ENCODE results near the gene PRDM2. TPM values are rescaled to one million over a fixed set of nuclear protein-coding genes. Genes with fewer than 3 reads are reported as not detected.

PRDM2 gene
- polyA plus RNA-seq, 1 donor (not counting 4 experiments of a cell fraction or from before 2014, with no cell fraction given) = 13.8 TPM

GRCh38 chr1:13830170-13830569, 130.2 kb downstream of the PRDM2 start:
- Histone ChIP-seq H3K36me3 (ENCODE audit: control insufficient read depth in 2 of 2, extremely low read depth in 1 of 2, insufficient read depth in 2 of 2, low read length in 2 of 2) (no peaks in the 10 kb centered on the region), H3K4me1 (ENCODE audit: control insufficient read depth, extremely low read depth, insufficient read depth, low read length) (peaks cover 5% of the 10 kb centered on the region), H2AFZ (ENCODE audit: control insufficient read depth, low read length) (no peak overlapping the region), H4K20me1 (ENCODE audit: control insufficient read depth, extremely low read depth, insufficient read depth, low read length) (no peaks in the 10 kb centered on the region), H3K4me2 (ENCODE audit: control insufficient read depth, extremely low read depth, insufficient read depth, low read depth, low read length) (no peak overlapping the region), H3K9me3 (ENCODE audit: control insufficient read depth, low read depth, low read length) (no peaks in the 10 kb centered on the region), H3K27ac (ENCODE audit: control insufficient read depth, insufficient read depth, low read length) (no peak overlapping the region), H3K9me1 (ENCODE audit: control insufficient read depth, extremely low read depth, insufficient read depth, low read length) (no peaks in the 10 kb centered on the region), H3K4me3 (ENCODE audit: control insufficient read depth in 2 of 3, extremely low read depth in 1 of 3, insufficient read depth in 2 of 3, low read depth in 1 of 3, low read length in 3 of 3) (no peak overlapping the region), H3K9ac (ENCODE audit: control insufficient read depth, extremely low read depth, insufficient read depth, low read length) (no peak overlapping the region), H3K79me2 (ENCODE audit: control insufficient read depth, insufficient read depth, low read length) (no peaks in the 10 kb centered on the region), H3K27me3 (ENCODE audit: control insufficient read depth, extremely low read depth, insufficient read depth, low read length) (peaks cover 2% of the 10 kb centered on the region)
- dilution Hi-C loops (cut with MboI; ENCODE audit: extremely low pct_ligation_motif_present, low sequenced_read_pairs) = no loop called here
- DNase-seq (ENCODE audit: low read depth, low spot score) (no peak), FAIRE-seq (no peak)
- no peak for TF ChIP-seq EZH2 (IDR thresholded peaks at IDR 0.05; ENCODE audit: low read length)
- no peak for TF ChIP-seq CTCF (optimal IDR thresholded peaks at IDR 0.05 in 1 of 3, IDR thresholded peaks at IDR 0.05 in 1 of 3, conservative IDR thresholded peaks at IDR 0.05 in 1 of 3; ENCODE audit: extremely low read depth in 1 of 3, insufficient read depth in 2 of 3, low read length in 3 of 3)

DNA sequence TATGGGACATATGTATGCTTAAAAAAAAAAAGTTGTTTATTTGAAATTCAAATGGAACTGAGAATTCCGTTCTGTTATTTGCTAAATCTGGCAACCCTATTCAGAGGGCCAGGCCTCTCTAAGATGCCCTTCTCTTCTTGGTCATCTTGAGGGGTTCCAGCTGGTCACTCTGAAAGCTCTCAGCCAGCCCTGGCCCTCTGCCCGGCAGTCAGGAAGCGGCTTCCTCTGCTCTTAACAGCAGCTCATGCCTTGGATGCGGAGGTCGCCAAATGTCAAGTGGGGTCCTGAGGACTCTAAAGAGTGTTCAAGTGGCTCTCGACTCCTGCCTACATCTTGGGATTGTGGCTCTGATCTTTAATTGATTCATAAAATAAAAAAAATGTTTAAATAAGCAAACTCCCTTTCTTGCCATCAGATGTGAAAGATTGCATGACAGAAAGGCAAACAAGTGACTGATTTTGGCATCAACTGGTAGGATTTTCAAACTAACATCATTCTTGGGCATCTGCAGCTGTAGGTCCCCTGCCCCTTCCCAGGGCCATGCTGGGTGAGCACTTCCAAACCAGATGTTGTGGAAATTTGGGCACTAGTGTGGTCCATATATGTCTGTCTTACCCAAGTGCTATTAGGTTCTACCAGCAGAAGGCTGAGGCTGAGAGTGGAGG, 130.8 kb downstream of the PRDM2 start:
- no peak for TF ChIP-seq CTCF (optimal IDR thresholded peaks at IDR 0.05 in 1 of 3, IDR thresholded peaks at IDR 0.05 in 1 of 3, conservative IDR thresholded peaks at IDR 0.05 in 1 of 3; ENCODE audit: extremely low read depth in 1 of 3, insufficient read depth in 2 of 3, low read length in 3 of 3)
- no peak for TF ChIP-seq EZH2 (IDR thresholded peaks at IDR 0.05; ENCODE audit: low read length)
- Histone ChIP-seq H3K79me2 (ENCODE audit: control insufficient read depth, insufficient read depth, low read length) (no peaks in the 10 kb centered on the region), H3K9ac (ENCODE audit: control insufficient read depth, extremely low read depth, insufficient read depth, low read length) (no peak overlapping the region), H3K9me1 (ENCODE audit: control insufficient read depth, extremely low read depth, insufficient read depth, low read length) (no peaks in the 10 kb centered on the region), H3K4me1 (ENCODE audit: control insufficient read depth, extremely low read depth, insufficient read depth, low read length) (peaks cover 5% of the 10 kb centered on the region), H3K4me3 (ENCODE audit: control insufficient read depth in 2 of 3, extremely low read depth in 1 of 3, insufficient read depth in 2 of 3, low read depth in 1 of 3, low read length in 3 of 3) (no peak overlapping the region), H4K20me1 (ENCODE audit: control insufficient read depth, extremely low read depth, insufficient read depth, low read length) (no peaks in the 10 kb centered on the region), H3K27ac (ENCODE audit: control insufficient read depth, insufficient read depth, low read length) (no peak overlapping the region), H3K27me3 (ENCODE audit: control insufficient read depth, extremely low read depth, insufficient read depth, low read length) (peaks cover 2% of the 10 kb centered on the region), H3K4me2 (ENCODE audit: control insufficient read depth, extremely low read depth, insufficient read depth, low read depth, low read length) (no peak overlapping the region), H2AFZ (ENCODE audit: control insufficient read depth, low read length) (no peak overlapping the region), H3K36me3 (ENCODE audit: control insufficient read depth in 2 of 2, extremely low read depth in 1 of 2, insufficient read depth in 2 of 2, low read length in 2 of 2) (no peaks in the 10 kb centered on the region), H3K9me3 (ENCODE audit: control insufficient read depth, low read depth, low read length) (no peaks in the 10 kb centered on the region)
- dilution Hi-C loops (cut with MboI; ENCODE audit: extremely low pct_ligation_motif_present, low sequenced_read_pairs) = no loop called here
- DNase-seq (ENCODE audit: low read depth, low spot score) (no peak), FAIRE-seq (no peak)

Measured in keratinocyte (primary cell).